GM12874 (cell line): ENCODE measurements around the gene FIBCD1.

Experiments used
- CTCF ChIP-seq: IDR thresholded peaks from 2 replicates; pipeline ENCODE4 v1.5.1; 2011; ENCODE audit warnings: low read depth, mild to moderate bottlenecking, control low read depth, low read length, moderate library complexity; ENCODE audit not compliant: insufficient read depth

Gene FIBCD1

GRCh38 chr9:130866474-130866965 is 72.5 kb downstream of the FIBCD1 start:
- TF ChIP-seq CTCF, result peak; percentile 79

GRCh38 chr9:130865921-130866320 is 73.1 kb downstream of the FIBCD1 start:
- no peak for TF ChIP-seq CTCF

DNA sequence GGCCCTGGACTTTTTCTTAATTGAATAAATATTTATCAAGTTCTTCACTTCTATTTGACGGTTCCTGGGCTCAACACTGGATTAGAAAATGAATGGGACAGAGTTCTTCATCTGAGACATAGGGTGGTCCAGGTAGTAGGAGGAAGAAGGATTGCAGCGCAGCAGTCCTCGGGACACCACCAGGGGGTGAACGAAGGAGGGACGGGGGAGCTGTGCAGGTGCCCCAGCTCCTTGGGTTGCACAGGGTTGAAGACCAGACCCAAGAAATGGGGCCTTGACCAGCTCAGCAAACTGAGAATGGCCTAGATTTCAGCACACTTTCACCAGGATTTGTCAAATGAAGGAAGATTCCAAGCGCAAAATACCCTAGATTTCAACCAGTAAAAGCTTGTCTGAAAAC is 74.5 kb downstream of the FIBCD1 start:
- no peak for TF ChIP-seq CTCF

DNA sequence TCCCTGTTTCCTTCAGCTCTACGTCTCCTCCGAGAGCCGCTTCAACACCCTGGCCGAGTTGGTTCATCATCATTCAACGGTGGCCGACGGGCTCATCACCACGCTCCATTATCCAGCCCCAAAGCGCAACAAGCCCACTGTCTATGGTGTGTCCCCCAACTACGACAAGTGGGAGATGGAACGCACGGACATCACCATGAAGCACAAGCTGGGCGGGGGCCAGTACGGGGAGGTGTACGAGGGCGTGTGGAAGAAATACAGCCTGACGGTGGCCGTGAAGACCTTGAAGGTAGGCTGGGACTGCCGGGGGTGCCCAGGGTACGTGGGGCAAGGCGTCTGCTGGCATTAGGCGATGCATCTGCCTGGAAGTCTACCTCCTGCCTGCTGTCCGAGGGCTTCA is 76.3 kb downstream of the FIBCD1 start:
- TF ChIP-seq CTCF, result no peak

GRCh38 chr9:130862217-130862616 is 76.8 kb downstream of the FIBCD1 start:
- no peak for TF ChIP-seq CTCF

- TF ChIP-seq CTCF, result no peak
Measured at GRCh38 chr9:130861372-130862180, 77.5 kb downstream of the FIBCD1 start.

- no peak for TF ChIP-seq CTCF
Measured at GRCh38 chr9:130860458-130861316, 78.4 kb downstream of the FIBCD1 start.
